ENCODE measurements around the gene LRRC7. TPM values are rescaled to one million over a fixed set of nuclear protein-coding genes. Genes with fewer than 3 reads are reported as not detected.

The LRRC7 gene
- total RNA-seq, 1 donor from 2014 or later, result not detected

- TF ChIP-seq CTCF (IDR thresholded peaks at IDR 0.05; ENCODE audit: unreplicated experiment), result no peak
- Mint-ChIP-seq H3K9me3 (ENCODE audit: unreplicated experiment) (no peaks in the 10 kb centered on the region), H3K27me3 (ENCODE audit: unreplicated experiment) (no peaks in the 10 kb centered on the region), H3K36me3 (ENCODE audit: low read depth, unreplicated experiment) (no peaks in the 10 kb centered on the region), H3K4me3 (ENCODE audit: unreplicated experiment) (no peak overlapping the region), H3K4me1 (ENCODE audit: unreplicated experiment) (no peaks in the 10 kb centered on the region), H3K27ac (ENCODE audit: unreplicated experiment) (no peak overlapping the region)
- DNase-seq (ENCODE audit: low spot score), result no peak
These were observed 17.9 kb downstream of the LRRC7 start for GRCh38 chr1:69585666-69586065.

- no peaks in the 10 kb centered on the region for H3K27me3 Mint-ChIP-seq (ENCODE audit: unreplicated experiment)
- H3K36me3 Mint-ChIP-seq (ENCODE audit: low read depth, unreplicated experiment), result no peaks in the 10 kb centered on the region
- DNase-seq (ENCODE audit: low spot score), result no peak
- no peaks in the 10 kb centered on the region for H3K4me1 Mint-ChIP-seq (ENCODE audit: unreplicated experiment)
- H3K27ac Mint-ChIP-seq (ENCODE audit: unreplicated experiment), result no peak overlapping the region
- no peaks in the 10 kb centered on the region for H3K9me3 Mint-ChIP-seq (ENCODE audit: unreplicated experiment)
- no peak overlapping the region for H3K4me3 Mint-ChIP-seq (ENCODE audit: unreplicated experiment)
- no peak for TF ChIP-seq CTCF (IDR thresholded peaks at IDR 0.05; ENCODE audit: unreplicated experiment)
These were observed 19.7 kb downstream of the LRRC7 start for GRCh38 chr1:69587391-69587790.

DNA sequence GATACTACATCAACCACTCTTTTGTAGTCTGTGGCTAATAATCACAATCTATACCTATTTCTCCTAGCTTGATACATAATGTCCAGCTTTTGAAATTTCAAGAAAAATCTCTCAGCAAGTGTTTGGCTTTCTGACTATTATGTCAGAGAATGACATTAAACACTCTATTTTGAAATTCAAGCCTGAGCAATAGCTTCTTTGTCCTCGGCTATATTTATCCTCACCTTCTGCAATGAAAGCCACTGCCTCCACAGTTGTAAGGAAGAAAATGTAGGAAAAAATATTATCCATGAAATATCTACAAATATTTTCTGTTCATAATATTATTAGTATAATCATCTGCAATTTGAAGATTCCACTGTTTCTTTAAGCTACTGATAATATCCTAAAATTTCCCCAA lies 22.1 kb downstream of the LRRC7 start:
- Mint-ChIP-seq H3K27ac (ENCODE audit: unreplicated experiment) (no peak overlapping the region), H3K36me3 (ENCODE audit: low read depth, unreplicated experiment) (no peaks in the 10 kb centered on the region), H3K27me3 (ENCODE audit: unreplicated experiment) (no peaks in the 10 kb centered on the region), H3K4me1 (ENCODE audit: unreplicated experiment) (no peaks in the 10 kb centered on the region), H3K9me3 (ENCODE audit: unreplicated experiment) (no peaks in the 10 kb centered on the region), H3K4me3 (ENCODE audit: unreplicated experiment) (no peak overlapping the region)
- no peak for TF ChIP-seq CTCF (IDR thresholded peaks at IDR 0.05; ENCODE audit: unreplicated experiment)
- DNase-seq (ENCODE audit: low spot score), result no peak

- Mint-ChIP-seq H3K36me3 (ENCODE audit: low read depth, unreplicated experiment) (no peaks in the 10 kb centered on the region), H3K9me3 (ENCODE audit: unreplicated experiment) (no peaks in the 10 kb centered on the region), H3K4me1 (ENCODE audit: unreplicated experiment) (no peaks in the 10 kb centered on the region), H3K27me3 (ENCODE audit: unreplicated experiment) (no peaks in the 10 kb centered on the region), H3K4me3 (ENCODE audit: unreplicated experiment) (no peak overlapping the region), H3K27ac (ENCODE audit: unreplicated experiment) (no peak overlapping the region)
- no peak for TF ChIP-seq CTCF (IDR thresholded peaks at IDR 0.05; ENCODE audit: unreplicated experiment)
- DNase-seq (ENCODE audit: low spot score), result no peak
These were observed 24.6 kb downstream of the LRRC7 start for GRCh38 chr1:69592341-69592740.

- TF ChIP-seq CTCF (IDR thresholded peaks at IDR 0.05; ENCODE audit: unreplicated experiment), result no peak
- no peak for DNase-seq (ENCODE audit: low spot score)
- H3K36me3 Mint-ChIP-seq (ENCODE audit: low read depth, unreplicated experiment), result no peaks in the 10 kb centered on the region
- H3K27ac Mint-ChIP-seq (ENCODE audit: unreplicated experiment), result no peak overlapping the region
- no peaks in the 10 kb centered on the region for H3K4me1 Mint-ChIP-seq (ENCODE audit: unreplicated experiment)
- no peaks in the 10 kb centered on the region for H3K27me3 Mint-ChIP-seq (ENCODE audit: unreplicated experiment)
- H3K4me3 Mint-ChIP-seq (ENCODE audit: unreplicated experiment), result no peak overlapping the region
- H3K9me3 Mint-ChIP-seq (ENCODE audit: unreplicated experiment), result no peaks in the 10 kb centered on the region
These were observed 27.8 kb downstream of the LRRC7 start for GRCh38 chr1:69595486-69595885.

All from endothelial cell (in vitro differentiated cells).